B cell (primary cell): Measurements from ENCODE around the gene NUP98. TPM values are rescaled to one million over a fixed set of nuclear protein-coding genes. Genes with fewer than 3 reads are reported as not detected.

Experiments
- ATAC-seq: fragments of 200-7000 bp; cut with Tn5 transposase; one replicate; pipeline ENCODE4 v1.10.0; 2021; ENCODE audit warnings: low read depth, mild to moderate bottlenecking, moderate number of reproducible peaks, moderate library complexity
- CTCF ChIA-PET: fragments of 350-600 bp; sonication (Branson Sonifier 250); formaldehyde crosslinking; loops from one replicate; lab custom pipeline; 2021; ENCODE audit warnings: antibody characterized with exemption, inconsistent platforms; lab: Charles Lee
- POLR2A ChIA-PET: fragments of 350-600 bp; sonication (Branson Sonifier 250); formaldehyde crosslinking; loops from one replicate; lab custom pipeline; 2021; ENCODE audit warnings: antibody characterized with exemption; lab: Charles Lee
- DNase-seq: peaks from one replicate; pipeline ENCODE4 v3.0.0; 2013
- H2AFZ ChIP-seq: 2 replicates; pipeline ENCODE4 v1.6.1; 2012; ENCODE audit warnings: mild to moderate bottlenecking, low read depth, low read length; ENCODE audit not compliant: insufficient read depth, poor library complexity, severe bottlenecking
- H3K27ac ChIP-seq, 2 donors: 1 replicate in 1 of 2; 2 replicates in 1 of 2; pipeline ENCODE4 v1.5.1; 2012 to 2013; ENCODE audit warnings: low read length in 2 of 2, mild to moderate bottlenecking in 2 of 2, moderate library complexity in 1 of 2
- H3K27me3 ChIP-seq, 4 experiments: fragments of 200-600 bp in 1 of 4; sonication (generic) in 1 of 4; replicated peaks in 1 of 4; 1 replicate in 2 of 4; 2 replicates in 2 of 4; pipeline versions ENCODE4 v1.6.1 to v1.7.0; 2013 to 2016; ENCODE audit warnings: low read length in 3 of 4, mild to moderate bottlenecking in 2 of 4, mixed read lengths in 1 of 4, moderate library complexity in 1 of 4; ENCODE audit not compliant: insufficient read depth in 4 of 4, control insufficient read depth in 3 of 4; ENCODE audit errors: control extremely low read depth in 1 of 4
- H3K36me3 ChIP-seq, 2 experiments: replicated peaks in 1 of 2; 1 replicate in 1 of 2; 2 replicates in 1 of 2; pipeline versions ENCODE4 v1.6.1 to v1.7.1; 2013; ENCODE audit warnings: low read length in 1 of 2; ENCODE audit not compliant: insufficient read depth in 2 of 2, control insufficient read depth in 1 of 2; ENCODE audit errors: control extremely low read depth in 1 of 2, extremely low read depth in 1 of 2
- H3K4me1 ChIP-seq, 2 donors: fragments of 200-600 bp in 1 of 2; sonication (generic) in 1 of 2; 1 replicate in 1 of 2; 2 replicates in 1 of 2; pipeline versions ENCODE4 v1.5.1 to v1.6.1; 2013 to 2017; ENCODE audit warnings: low read length in 2 of 2; ENCODE audit not compliant: control insufficient read depth in 2 of 2, insufficient read depth in 2 of 2
- H3K4me2 ChIP-seq: replicated peaks from 2 replicates; pipeline ENCODE3; 2012; ENCODE audit warnings: mild to moderate bottlenecking, low read depth, low read length; ENCODE audit not compliant: poor library complexity, severe bottlenecking
- H3K4me3 ChIP-seq, 5 experiments: fragments of 200-600 bp in 1 of 5; sonication (generic) in 1 of 5; 1 replicate in 3 of 5; 2 replicates in 2 of 5; pipeline versions ENCODE4 v1.5.1 to v1.7.0; 2011 to 2016; ENCODE audit warnings: low read length in 4 of 5, mild to moderate bottlenecking in 4 of 5, low read depth in 2 of 5, control low read depth in 1 of 5, moderate library complexity in 1 of 5; ENCODE audit not compliant: insufficient read depth in 1 of 5; ENCODE audit errors: control extremely low read depth in 1 of 5, extremely low read depth in 1 of 5
- H3K79me2 ChIP-seq: fragments of 200-600 bp; sonication (generic); one replicate; pipeline ENCODE4 v1.6.0; 2016; ENCODE audit warnings: low read length; ENCODE audit not compliant: control insufficient read depth, insufficient read depth
- H3K9ac ChIP-seq: fragments of 200-600 bp; sonication (generic); 2 replicates; pipeline ENCODE4 v1.6.1; 2017; ENCODE audit warnings: mild to moderate bottlenecking, low read length, moderate library complexity
- H3K9me3 ChIP-seq, 3 donors: one replicate each; pipeline versions ENCODE4 v1.6.1 to v1.7.1; 2013; ENCODE audit warnings: low read length in 2 of 3; ENCODE audit not compliant: control insufficient read depth in 2 of 3, insufficient read depth in 1 of 3; ENCODE audit errors: control extremely low read depth in 1 of 3
- H4K20me1 ChIP-seq: 2 replicates; pipeline ENCODE4 v1.6.0; 2012; ENCODE audit warnings: mild to moderate bottlenecking, low read length; ENCODE audit not compliant: insufficient read depth, control insufficient read depth, poor library complexity, severe bottlenecking
- H3K27ac Mint-ChIP-seq: one replicate; pipeline ENCODE4 v1.8.0; 2021; ENCODE audit warnings: mixed read lengths
- H3K27me3 Mint-ChIP-seq: one replicate; pipeline ENCODE4 v1.8.0; 2021; ENCODE audit warnings: mixed read lengths
- H3K4me1 Mint-ChIP-seq: one replicate; pipeline ENCODE4 v1.8.0; 2021; ENCODE audit warnings: mixed read lengths
- H3K4me3 Mint-ChIP-seq: one replicate; pipeline ENCODE4 v1.8.0; 2021; ENCODE audit warnings: mixed read lengths
- H3K9me3 Mint-ChIP-seq: one replicate; pipeline ENCODE4 v1.8.0; 2022; ENCODE audit warnings: mixed read lengths; ENCODE audit not compliant: insufficient read depth
- CTCF ChIP-seq: fragments of 200-600 bp; IDR thresholded peaks from one replicate; pipeline ENCODE4 v1.8.0; 2022; ENCODE audit warnings: antibody characterized with exemption, mild to moderate bottlenecking
- EZH2 ChIP-seq: IDR thresholded peaks from 2 replicates; pipeline ENCODE4 v1.6.1; 2012; ENCODE audit warnings: borderline replicate concordance, low read depth, mild to moderate bottlenecking, moderate library complexity, low read length; ENCODE audit not compliant: insufficient read depth, poor library complexity, severe bottlenecking
- WGBS: methylation state at CpG from one replicate; pipeline ENCODE4 v1.1.5; 2013; ENCODE audit warnings: missing lambda C conversion rate; ENCODE audit not compliant: insufficient coverage; 5-methylcytosine and 5-hydroxymethylcytosine counted together
- intact Hi-C: fragments of 100-400 bp; cut with micrococcal nuclease; formaldehyde crosslinking; loops from one replicate; pipeline ENCODE4 v1.10.0; 2022
- polyA plus RNA-seq: library from polyadenylated mRNA; depleted of rRNA; stranded (reverse); fragments of >200 nt; gene quantifications from 2 replicates; pipeline ENCODE4 v1.2.3, GENCODE V29; 2012
- total RNA-seq, 2 donors: library from RNA; stranded (reverse); fragments of 120-200 nt in 1 of 2; gene quantifications; 1 replicate in 1 of 2; 2 replicates in 1 of 2; pipeline versions ENCODE4 v1.2.3 to v1.2.4, GENCODE V29; 2013 to 2022

NUP98 gene
- total and polyA plus RNA-seq, 2 donors (not counting 1 experiment from before 2014, with no cell fraction given) = 99.8 to 111 TPM

- DNase-seq (no peak), ATAC-seq (no peak)
- Mint-ChIP-seq H3K4me3 (no peak overlapping the region), H3K4me1 (no peaks in the 10 kb centered on the region), H3K27ac (no peak overlapping the region), H3K27me3 (no peaks in the 10 kb centered on the region), H3K9me3 (no peaks in the 10 kb centered on the region)
- Histone ChIP-seq H3K4me3 (no peak overlapping the region), H3K4me1 (no peaks in the 10 kb centered on the region), H3K9ac (no peak overlapping the region), H3K36me3 (peaks cover 14 to 77% of the 10 kb centered on the region in 2 experiments), H3K79me2 (no peaks in the 10 kb centered on the region), H4K20me1 (no peaks in the 10 kb centered on the region), H2AFZ (no peak overlapping the region), H3K27me3 (no peaks in the 10 kb centered on the region), H3K27ac (no peak overlapping the region), H3K4me2 (no peak overlapping the region), H3K9me3 (no peaks in the 10 kb centered on the region)
- intact Hi-C loops = no loop called here
- ChIA-PET CTCF (no interaction called here), POLR2A (no interaction called here)
- no CpG with 5 or more reads among the region's 1 CpG for WGBS
- TF ChIP-seq EZH2 = no peak
- TF ChIP-seq CTCF = no peak
These were observed 123.2 kb downstream of the NUP98 start for GRCh38 chr11:3674189-3674588.

GRCh38 chr11:3671334-3672254 lies 125.8 kb downstream of the NUP98 start, which contains the start of gene CHRNA10:
CHRNA10 (minus strand) TSS chr11:3671384; CDS start chr11:3671312, 72 bp downstream.
- no peaks in the 10 kb centered on the region for H3K9me3 Mint-ChIP-seq
- H3K4me3 ChIP-seq = no peak within 1 kb of the TSS
- H3K4me1 ChIP-seq = no peaks in the 10 kb centered on the region
- no peaks in the 10 kb centered on the region for H3K27me3 ChIP-seq
- no peak within 1 kb of the TSS for H3K4me2 ChIP-seq
- ChIA-PET POLR2A (no interaction called here), CTCF (no interaction called here)
- no peaks in the 10 kb centered on the region for H3K27me3 Mint-ChIP-seq
- 97% methylated on average over 7 of the region's 9 CpGs for WGBS
- no peaks in the 10 kb centered on the region for H4K20me1 ChIP-seq
- no peak within 1 kb of the TSS for H2AFZ ChIP-seq
- no peak for ATAC-seq
- H3K36me3 ChIP-seq = peaks cover 3 to 65% of the 10 kb centered on the region in 2 experiments
- no peak within 1 kb of the TSS for H3K27ac Mint-ChIP-seq
- no peaks in the 10 kb centered on the region for H3K9me3 ChIP-seq
- no peaks in the 10 kb centered on the region for H3K79me2 ChIP-seq
- DNase-seq = no peak
- TF ChIP-seq EZH2 (no peak), CTCF (no peak)
- no peak within 1 kb of the TSS for H3K27ac ChIP-seq
- H3K4me1 Mint-ChIP-seq = no peaks in the 10 kb centered on the region
- H3K9ac ChIP-seq = no peak within 1 kb of the TSS
- intact Hi-C loops = no loop called here
- H3K4me3 Mint-ChIP-seq = no peak within 1 kb of the TSS
